Muscle of leg (tissue), 3 donors: ENCODE data around the gene GTF2H2C_2.
"Not testable (repeated sequence)": the region's sequence is repeated elsewhere in the genome, so short reads cannot be mapped to it uniquely, and the experiment has no call there.

Experiments used
- DNase-seq: peaks from one replicate; pipeline ENCODE4 v3.0.0; 2013
- H3K27ac ChIP-seq: one replicate; pipeline ENCODE4 v1.5.1; 2013; ENCODE audit warnings: mild to moderate bottlenecking, low read length, control low read depth
- H3K27me3 ChIP-seq: one replicate; pipeline ENCODE4 v1.6.1; 2013; ENCODE audit warnings: low read length; ENCODE audit not compliant: control insufficient read depth, insufficient read depth
- H3K36me3 ChIP-seq: one replicate; pipeline ENCODE4 v1.6.1; 2013; ENCODE audit warnings: low read length; ENCODE audit not compliant: control insufficient read depth, insufficient read depth
- H3K4me1 ChIP-seq: one replicate; pipeline ENCODE4 v1.6.1; 2013; ENCODE audit warnings: low read length; ENCODE audit not compliant: control insufficient read depth, insufficient read depth
- H3K4me3 ChIP-seq: one replicate; pipeline ENCODE4 v1.5.1; 2013; ENCODE audit warnings: low read length, control low read depth
- H3K9me3 ChIP-seq: replicated peaks from 2 replicates; pipeline ENCODE4 v1.6.1; 2013; ENCODE audit warnings: low read depth, low read length; ENCODE audit not compliant: control insufficient read depth
- WGBS: methylation state at CpG from one replicate; pipeline ENCODE4 v1.1.5; 2013; ENCODE audit warnings: missing lambda C conversion rate; ENCODE audit not compliant: insufficient coverage; 5-methylcytosine and 5-hydroxymethylcytosine counted together

The GTF2H2C_2 gene

GRCh38 chr5:70415117-70415516 is at the start of gene GTF2H2C_2:
Gene GTF2H2C_2, plus strand, starts transcription at chr5:70415368.
- not testable (repeated sequence) for DNase-seq, H3K9me3 ChIP-seq, H3K4me3 ChIP-seq, H3K27me3 ChIP-seq, H3K4me1 ChIP-seq, H3K27ac ChIP-seq, H3K36me3 ChIP-seq
- no CpG with 5 or more reads among the region's 39 CpGs for WGBS

- not testable (repeated sequence) for DNase-seq, H3K36me3 ChIP-seq, H3K4me1 ChIP-seq, H3K27me3 ChIP-seq, H3K9me3 ChIP-seq
- WGBS: no CpG with 5 or more reads among the region's 71 CpGs
- Histone ChIP-seq H3K4me3 (peak overlapping the region; percentile 57), H3K27ac (peak overlapping the region; percentile 74)
These were observed 14.0 kb upstream of the GTF2H2C_2 start for GRCh38 chr5:70400984-70401686.

GRCh38 chr5:70421322-70421721 is 6.2 kb downstream of the GTF2H2C_2 start:
- H3K4me3 ChIP-seq, H3K9me3 ChIP-seq, H3K27ac ChIP-seq, H3K27me3 ChIP-seq, DNase-seq, H3K36me3 ChIP-seq, H3K4me1 ChIP-seq: not testable (repeated sequence)
- WGBS: no CpG with 5 or more reads among the region's 1 CpG

- not testable (repeated sequence) for DNase-seq, H3K9me3 ChIP-seq, H3K4me3 ChIP-seq, H3K27me3 ChIP-seq, H3K4me1 ChIP-seq, H3K36me3 ChIP-seq, H3K27ac ChIP-seq
- WGBS: no CpG with 5 or more reads among the region's 3 CpGs
These were observed 8.0 kb downstream of the GTF2H2C_2 start for GRCh38 chr5:70423215-70423614.

- not testable (repeated sequence) for H3K36me3 ChIP-seq, H3K27ac ChIP-seq, H3K27me3 ChIP-seq, H3K4me1 ChIP-seq, H3K9me3 ChIP-seq, H3K4me3 ChIP-seq, DNase-seq
- no CpG with 5 or more reads among the region's 2 CpGs for WGBS
These were observed 23.4 kb downstream of the GTF2H2C_2 start for GRCh38 chr5:70438518-70438917.

- not testable (repeated sequence) for H3K4me3 ChIP-seq, H3K4me1 ChIP-seq, H3K27me3 ChIP-seq, DNase-seq, H3K27ac ChIP-seq, H3K9me3 ChIP-seq, H3K36me3 ChIP-seq
- no CpG with 5 or more reads among the region's 1 CpG for WGBS
These were observed 34.4 kb downstream of the GTF2H2C_2 start for GRCh38 chr5:70449565-70449964.

- H3K27ac ChIP-seq, H3K4me3 ChIP-seq, H3K36me3 ChIP-seq, H3K4me1 ChIP-seq, H3K9me3 ChIP-seq, DNase-seq, H3K27me3 ChIP-seq: not testable (repeated sequence)
- no CpG with 5 or more reads among the region's 7 CpGs for WGBS
These were observed 36.2 kb downstream of the GTF2H2C_2 start for GRCh38 chr5:70451249-70451984.

GRCh38 chr5:70457093-70457492 is 41.9 kb downstream of the GTF2H2C_2 start:
- H3K4me3 ChIP-seq, H3K4me1 ChIP-seq, H3K27me3 ChIP-seq, H3K27ac ChIP-seq, H3K36me3 ChIP-seq, DNase-seq, H3K9me3 ChIP-seq: not testable (repeated sequence)
- no CpG with 5 or more reads among the region's 6 CpGs for WGBS

GRCh38 chr5:70459188-70459587 is 44.0 kb downstream of the GTF2H2C_2 start:
- WGBS: no CpG with 5 or more reads among the region's 13 CpGs
- not testable (repeated sequence) for H3K36me3 ChIP-seq, H3K27ac ChIP-seq, H3K4me3 ChIP-seq, DNase-seq, H3K4me1 ChIP-seq, H3K27me3 ChIP-seq, H3K9me3 ChIP-seq

- DNase-seq, H3K27me3 ChIP-seq, H3K9me3 ChIP-seq, H3K36me3 ChIP-seq, H3K27ac ChIP-seq, H3K4me3 ChIP-seq, H3K4me1 ChIP-seq: not testable (repeated sequence)
- WGBS: no CpG with 5 or more reads among the region's 6 CpGs
These were observed 46.8 kb downstream of the GTF2H2C_2 start for GRCh38 chr5:70461984-70462383.
